Right kidney (tissue), 1 donor: Measurements from ENCODE around the gene PRKAR1B.

ENCODE experiments used
- DNase-seq: peaks from one replicate; pipeline ENCODE4 v3.0.0-alpha.2; 2016

The PRKAR1B gene

DNA sequence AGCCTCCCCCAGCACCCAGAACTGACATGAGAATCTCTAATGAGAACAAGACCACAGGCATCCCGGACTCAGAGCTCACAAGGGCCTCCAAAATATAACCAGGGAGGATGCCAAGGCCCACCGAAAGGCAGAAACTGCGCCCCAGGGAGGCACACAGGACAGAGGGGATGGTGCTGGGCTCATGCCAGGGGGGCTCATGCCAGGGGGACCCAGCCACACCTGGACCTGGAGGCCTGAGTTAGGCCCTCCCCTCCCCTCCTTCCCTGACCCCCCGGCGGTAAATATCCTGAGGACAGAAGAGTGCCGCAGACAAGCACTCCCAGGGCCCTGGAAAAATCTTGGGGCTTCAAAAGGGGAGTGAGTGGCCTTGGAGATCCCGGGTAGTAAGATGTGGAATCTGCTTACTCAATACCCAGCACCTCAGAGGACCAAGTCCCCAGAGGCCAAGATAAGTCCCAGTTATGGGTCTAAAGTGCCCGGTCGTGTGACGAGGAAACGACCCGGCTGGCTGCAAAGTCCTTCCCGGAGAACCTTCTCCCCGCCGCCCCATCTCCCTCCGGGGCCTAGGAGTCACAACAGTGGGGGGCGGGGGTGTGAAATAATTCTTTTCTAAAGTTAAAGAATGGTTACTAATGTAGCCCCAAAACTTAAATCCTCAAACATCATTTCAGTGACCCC lies 219.3 kb downstream of the PRKAR1B start:
- DNase-seq, result no peak

DNA sequence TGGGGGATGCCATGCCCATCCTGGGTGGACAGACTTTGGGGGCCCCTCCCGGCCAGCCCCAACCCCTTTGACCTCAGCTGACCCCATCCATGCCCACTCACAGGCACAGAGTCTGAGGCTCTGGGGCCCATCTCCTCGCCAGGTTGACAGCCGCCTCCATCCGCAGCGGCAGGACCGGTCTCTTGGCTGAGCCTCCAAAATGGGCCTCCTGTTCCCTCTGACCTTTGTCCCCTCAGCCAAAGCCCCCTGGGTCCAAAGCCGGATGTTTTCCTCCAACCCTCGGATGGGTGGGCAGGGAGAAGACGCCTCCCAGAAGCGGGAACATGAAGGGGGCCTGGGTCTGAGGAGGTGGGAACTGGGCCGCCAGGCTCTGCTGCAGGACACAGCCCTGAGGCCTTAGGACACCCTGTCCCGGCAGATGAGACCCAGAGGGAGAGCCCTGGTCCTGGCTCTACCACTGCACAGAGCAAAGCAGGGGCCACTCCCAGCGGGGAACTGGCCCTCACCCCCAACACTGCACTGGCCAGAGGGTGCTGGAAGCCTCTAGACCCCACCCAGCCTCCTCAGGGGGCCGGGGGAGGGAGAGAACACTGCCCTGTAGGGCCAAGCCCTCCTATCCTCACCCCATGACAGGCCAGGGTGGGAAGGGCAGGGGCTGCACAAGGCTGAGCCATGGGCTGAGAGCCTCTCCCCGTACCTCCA lies 220.0 kb downstream of the PRKAR1B start:
- no peak for DNase-seq

DNA sequence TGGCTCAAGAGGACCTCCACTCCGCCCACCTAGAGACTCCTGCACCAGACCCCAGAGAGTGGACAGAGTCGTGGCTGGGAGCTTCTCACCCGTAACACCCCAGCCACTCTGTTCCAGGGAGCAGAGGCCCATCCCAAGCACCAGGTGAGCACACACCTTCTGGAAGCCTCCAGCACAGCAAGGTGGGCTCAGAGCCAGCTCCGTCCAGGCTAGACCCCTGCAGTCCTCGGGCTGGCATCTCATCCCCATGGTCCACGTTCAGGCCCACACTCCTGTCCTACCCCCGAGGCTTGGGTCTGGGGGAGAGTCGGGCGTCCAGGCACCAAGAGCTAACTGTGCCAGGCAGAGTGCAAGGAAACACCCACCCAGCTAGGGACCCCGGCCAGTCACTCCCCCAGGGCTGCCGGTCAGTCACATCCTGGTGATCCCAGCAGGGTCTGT lies 220.7 kb downstream of the PRKAR1B start:
- DNase-seq, result no peak

GRCh38 chr7:505171-505570 lies 221.9 kb downstream of the PRKAR1B start:
- DNase-seq, result no peak

GRCh38 chr7:504221-505111 lies 222.6 kb downstream of the PRKAR1B start:
- DNase-seq, result no peak

DNA sequence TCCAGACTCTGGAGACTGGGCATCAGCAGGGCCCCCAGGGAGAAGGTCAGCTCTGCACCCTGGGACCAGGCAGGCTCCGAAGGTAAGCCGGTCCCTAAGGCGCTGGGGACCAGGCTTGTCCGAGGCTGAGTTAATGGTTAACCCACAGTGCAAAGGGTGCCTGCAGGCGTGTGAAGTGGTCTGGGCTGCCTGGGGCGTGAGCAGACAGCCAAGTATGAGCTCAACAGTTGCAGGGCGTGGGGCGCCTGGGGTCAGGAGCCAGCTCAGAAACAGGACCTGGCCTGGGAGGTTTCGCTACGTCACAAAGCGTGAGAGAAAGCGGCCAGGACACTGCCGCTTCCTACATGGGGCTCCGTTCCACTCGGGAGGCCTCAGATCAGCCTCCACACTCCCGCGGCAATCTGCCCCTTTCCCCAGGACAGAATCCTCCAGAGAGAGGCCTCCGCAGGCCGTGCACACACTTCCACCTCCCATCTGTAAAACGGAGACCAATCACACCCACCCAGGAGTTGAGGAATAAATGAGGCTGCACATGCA lies 223.4 kb downstream of the PRKAR1B start:
- no peak for DNase-seq

DNA sequence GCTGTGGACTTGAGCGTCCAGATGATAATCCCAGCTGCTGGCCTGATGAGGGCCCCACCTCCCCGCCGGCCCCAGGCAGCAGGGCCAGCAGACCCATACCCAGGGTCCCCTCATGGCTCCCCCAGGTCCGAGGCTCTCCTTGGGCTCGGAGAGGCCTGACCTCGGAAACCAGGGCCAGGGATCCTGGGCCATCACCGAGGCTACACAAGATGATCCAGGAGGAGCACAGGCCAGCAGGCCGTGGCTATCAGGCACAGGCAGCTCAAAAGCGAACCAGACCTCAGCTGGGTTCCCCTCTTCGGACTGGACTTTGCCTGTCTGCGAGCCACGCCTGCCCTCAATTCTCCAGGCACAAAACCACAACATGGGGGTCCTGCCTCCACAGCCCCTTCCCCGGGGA lies 224.8 kb downstream of the PRKAR1B start:
- DNase-seq, result no peak

GRCh38 chr7:501526-501925 lies 225.6 kb downstream of the PRKAR1B start:
- DNase-seq, result no peak

DNA sequence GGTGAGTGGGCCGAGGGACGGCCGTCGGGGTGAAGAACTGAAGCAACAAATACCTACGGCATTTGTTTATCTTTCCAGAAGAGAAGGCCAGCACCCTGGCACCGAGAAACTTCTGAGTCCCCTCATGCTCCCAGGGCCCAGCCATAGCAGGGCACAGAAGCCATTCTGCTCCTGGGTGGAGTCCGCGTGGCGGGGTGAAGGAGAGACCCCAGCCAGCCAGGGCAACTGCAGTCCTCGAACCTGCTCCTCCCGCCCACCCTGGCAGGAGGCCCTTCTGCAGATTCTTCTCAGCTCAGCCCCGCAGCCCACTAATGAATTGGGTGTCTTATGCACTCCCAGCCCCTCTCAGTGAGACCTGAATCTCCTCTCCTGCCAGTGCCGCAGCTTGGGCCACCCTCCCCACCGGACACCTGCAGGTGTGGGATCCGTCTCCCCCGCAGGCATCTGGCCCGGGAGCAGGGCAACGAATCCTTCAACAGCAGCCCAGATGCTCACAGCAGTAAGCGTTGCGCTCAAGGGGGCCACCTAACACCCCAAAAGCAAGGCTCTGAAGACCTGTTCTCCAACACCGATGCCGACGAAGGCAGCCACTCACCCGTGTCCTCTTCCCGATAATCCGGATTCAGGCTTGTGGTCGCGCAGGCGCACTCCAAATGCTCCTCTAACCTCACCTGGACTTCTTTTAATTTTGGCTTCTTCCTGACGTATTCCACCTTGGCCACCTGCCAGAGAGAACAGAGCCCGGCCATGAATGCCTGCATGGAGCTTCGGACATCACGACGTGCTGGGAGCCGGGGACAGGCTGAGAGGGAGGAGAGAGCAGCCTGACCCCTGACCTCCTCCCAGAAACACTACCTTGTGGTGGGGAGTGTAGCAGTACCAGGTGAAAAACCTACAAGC lies 226.3 kb downstream of the PRKAR1B start:
- DNase-seq, result no peak

DNA sequence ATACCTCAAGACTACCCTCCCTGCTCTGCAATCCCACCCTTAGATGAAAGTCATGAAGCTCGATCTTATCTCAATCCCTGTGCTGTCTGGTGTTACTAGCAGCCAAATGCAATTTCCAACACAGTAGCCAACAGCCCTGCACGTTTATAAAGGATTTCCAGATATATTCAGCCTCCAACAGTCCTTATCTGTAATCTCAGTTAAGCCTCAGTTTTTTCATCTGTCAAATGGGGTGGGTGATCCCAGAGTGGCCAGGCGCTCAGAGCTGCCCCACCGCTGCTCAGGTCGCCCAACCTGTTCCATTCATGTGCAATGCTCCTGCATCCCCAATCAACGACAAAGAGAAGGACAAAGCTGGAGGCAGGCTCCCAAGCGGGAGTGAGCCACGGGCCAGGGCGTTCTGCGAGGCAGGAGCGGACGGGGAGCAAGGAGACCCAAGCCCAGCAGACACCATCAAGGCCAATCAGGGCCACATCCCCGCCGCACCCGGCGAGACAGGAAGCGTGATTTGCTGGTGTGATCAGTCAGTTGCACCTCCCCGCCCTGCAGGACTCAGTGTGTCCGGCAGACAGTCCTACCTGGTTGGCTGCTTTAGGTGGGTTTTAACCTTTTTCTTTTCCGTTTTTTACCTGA lies 227.1 kb downstream of the PRKAR1B start:
- no peak for DNase-seq
